IPS DF 19.7 (cell line): ENCODE results near the gene RBM47.

Experiments used
- DNase-seq: peaks from one replicate; pipeline ENCODE4 v3.0.0-alpha.2; 2013; ENCODE audit warnings: low read depth, low spot score

Gene RBM47

DNA sequence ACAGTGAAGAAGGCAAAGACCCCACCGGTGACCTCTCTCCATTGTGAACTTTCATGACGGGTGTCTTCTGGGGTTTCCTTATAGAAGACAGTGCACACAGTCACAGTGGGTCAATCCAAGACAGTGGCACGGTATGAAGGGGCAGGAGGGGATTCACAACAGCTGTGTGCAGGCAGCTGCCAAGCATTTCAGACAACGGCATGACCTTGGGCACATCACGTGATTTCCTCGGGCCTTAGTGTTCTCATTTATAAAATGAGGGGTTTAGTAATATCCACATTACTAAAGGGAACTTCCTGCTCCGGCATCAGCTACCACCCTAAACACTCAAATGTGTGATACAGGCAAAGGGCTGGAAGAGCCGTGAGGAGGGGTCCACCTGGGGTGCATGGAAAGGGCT lies 42.9 kb downstream of the RBM47 start:
- DNase-seq: no peak

DNA sequence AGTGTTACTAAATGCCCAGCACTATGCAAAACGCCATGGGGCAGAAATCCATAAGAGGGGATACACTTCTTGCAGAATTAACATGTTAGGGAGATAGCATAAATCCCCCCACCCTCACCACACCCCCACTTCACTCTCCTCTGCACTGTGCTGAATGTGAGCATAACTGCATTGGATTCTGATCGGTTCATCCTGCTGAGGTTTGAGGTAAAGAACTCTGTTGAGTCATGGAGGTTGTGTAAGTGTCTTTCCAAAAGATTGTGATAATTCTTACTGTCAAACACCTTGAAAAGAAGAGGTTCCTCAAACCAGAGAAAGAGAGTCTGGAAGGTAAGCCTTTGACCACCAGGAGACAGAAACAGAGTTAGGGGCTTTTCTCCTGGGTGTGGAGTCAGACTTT lies 43.6 kb downstream of the RBM47 start:
- no peak for DNase-seq

DNA sequence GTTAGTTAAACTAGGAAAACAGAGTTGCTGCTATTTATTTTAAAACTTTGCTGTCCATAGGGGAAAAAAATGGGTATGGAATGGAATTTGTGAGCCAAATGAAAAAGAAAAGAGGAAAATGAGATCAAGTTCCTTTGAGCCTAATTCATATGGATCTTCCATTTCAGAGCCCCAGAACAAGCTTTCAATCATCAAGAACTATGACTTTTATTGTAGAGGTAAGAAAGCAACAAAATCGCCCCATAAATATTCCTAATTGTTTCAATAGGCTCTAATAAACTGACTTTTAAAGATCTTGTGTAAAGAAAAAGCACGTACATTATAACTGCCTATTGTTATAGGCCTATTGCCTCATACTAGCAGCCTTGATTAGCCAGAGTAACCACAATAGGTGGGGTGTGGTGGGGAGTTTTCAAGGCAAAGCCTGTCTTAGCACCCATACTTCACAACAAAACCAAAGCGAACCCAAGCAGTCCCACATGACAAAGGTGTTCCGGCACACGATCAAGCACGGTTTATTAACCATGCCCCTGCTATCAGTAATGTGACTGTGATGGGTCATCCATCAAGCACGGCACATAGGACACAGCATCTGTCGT lies 44.4 kb downstream of the RBM47 start:
- DNase-seq: no peak

DNA sequence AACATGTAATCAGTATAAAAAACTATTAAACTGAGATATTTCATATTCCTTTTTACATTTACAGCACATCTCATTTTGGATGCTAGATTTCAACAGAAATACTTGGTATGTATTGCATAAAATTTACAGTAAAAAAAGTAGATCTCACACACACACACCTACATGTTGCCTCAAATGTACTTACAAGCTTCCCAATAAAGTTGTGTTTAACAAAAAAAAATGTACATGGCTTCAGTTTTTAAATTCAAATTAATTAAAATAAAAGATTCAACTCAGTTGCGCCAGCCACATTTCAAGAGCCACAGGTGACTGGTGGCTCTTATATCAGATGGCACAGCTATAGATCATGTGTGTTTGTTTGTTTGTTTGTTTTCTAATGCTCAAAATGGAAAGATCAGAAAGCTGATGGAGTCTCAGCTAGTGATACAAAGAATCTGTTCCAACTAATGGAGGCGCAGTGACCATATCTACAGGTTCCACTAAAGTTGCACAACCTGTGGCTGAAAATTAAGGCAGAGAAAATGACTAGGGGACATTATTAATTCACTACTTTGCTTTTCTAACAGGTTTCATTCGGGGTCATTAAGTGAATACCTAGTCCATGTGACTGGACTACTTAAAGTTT lies 45.0 kb downstream of the RBM47 start:
- DNase-seq: no peak

DNA sequence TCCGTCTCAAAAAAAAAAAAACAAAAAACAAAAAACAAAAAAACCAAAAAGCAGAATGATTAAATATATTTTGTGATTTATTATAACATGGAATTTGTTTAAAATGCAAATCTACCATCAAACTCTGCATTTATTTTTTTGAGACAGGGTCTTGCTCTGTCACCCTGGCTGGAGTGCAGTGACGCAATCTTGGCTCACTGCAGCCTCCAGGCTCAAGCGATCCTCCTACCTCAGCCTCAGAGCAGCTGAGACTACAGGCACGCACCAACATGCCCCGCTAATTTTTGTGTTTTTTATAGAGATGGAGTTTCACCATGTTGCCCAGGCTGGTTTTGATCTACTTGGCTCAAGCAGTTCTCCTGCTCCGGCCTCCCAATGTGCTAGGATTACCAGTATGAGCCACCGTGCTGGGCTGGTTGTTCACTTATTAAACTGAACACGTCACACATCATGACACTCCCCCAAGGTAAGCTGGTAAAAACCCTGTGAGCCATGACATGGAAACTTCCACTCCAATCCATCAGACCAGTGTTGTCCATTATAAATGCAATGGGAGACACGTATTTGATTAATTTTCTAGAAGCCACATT lies 45.7 kb downstream of the RBM47 start:
- no peak for DNase-seq

DNA sequence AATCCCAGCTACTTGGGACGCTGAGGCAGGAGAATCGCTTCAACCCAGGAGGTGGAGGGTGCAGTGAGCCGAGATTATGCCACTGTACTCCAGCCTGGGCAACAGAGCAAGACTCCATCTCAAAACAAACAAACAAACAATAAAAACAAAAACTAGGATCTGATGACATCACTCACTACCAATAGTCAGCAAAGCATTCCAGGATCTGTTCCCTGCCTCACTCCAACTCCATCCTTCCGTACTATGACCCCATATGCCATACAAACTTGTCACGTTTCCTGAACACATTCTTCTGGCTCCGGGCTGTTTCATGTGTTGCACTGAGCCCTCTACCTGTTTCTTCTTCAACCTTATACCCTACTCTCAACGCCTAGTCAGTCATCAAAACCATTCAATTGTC lies 47.3 kb downstream of the RBM47 start:
- DNase-seq: no peak

DNA sequence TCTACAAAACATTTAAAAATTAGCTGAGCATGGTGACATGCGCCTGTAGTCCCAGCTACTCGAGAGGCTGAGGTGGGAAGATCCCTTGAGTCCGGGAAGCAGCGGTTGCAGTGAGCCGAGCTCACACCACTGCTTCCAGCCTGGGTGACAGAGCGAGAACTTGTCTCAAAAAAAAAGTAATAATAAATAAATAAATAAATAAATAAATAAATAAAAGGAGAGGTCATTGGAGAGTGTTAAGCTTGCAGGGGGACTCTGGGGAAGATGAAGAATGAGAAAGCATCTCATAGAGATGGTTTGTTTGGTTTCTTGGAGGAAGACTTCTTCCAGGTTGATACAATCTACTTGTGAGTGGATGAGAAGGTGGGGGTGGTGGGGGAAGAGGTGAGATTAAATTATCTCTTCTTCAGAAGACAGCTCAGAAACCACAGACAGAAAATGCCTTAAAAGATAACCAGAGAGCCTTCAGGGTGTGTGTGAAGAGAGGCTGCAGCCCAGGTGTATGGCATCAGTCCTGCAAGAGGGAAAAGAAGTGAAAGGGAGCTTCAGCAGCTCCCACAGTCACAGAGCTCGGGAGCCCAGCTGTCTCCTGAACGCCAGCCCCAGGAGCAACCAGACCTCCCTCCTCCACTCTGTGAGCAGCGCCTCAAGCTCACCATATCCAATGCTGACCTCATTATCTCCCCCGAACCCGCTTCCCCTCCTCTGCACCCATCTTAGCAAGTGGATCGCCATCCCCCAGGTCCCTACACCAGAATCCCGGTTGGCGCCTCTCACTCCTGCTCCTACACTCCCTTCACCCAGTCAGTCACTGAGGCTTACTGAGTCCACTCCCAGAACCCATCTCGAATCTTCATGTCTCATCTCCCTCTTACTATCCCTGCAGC lies 48.2 kb downstream of the RBM47 start:
- no peak for DNase-seq

DNA sequence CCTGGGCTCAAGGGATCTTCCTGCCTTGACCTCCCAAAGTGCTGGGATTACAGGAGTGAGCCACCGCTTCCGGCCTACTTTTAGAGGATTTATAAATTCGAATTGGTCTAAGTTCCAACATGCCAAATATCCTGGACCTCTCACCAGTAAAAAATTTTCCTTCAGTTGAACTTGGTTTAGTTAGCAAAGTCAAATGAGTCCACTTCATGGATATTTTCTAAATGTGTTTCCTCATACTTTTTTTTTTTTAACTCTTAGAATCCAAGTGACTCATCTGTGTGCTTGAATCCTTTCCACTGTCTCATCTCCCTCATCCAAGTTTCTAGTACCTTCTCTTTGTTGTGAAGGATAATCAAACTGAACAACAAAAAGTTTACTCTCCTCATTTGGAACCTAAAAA lies 49.7 kb downstream of the RBM47 start:
- DNase-seq: no peak

DNA sequence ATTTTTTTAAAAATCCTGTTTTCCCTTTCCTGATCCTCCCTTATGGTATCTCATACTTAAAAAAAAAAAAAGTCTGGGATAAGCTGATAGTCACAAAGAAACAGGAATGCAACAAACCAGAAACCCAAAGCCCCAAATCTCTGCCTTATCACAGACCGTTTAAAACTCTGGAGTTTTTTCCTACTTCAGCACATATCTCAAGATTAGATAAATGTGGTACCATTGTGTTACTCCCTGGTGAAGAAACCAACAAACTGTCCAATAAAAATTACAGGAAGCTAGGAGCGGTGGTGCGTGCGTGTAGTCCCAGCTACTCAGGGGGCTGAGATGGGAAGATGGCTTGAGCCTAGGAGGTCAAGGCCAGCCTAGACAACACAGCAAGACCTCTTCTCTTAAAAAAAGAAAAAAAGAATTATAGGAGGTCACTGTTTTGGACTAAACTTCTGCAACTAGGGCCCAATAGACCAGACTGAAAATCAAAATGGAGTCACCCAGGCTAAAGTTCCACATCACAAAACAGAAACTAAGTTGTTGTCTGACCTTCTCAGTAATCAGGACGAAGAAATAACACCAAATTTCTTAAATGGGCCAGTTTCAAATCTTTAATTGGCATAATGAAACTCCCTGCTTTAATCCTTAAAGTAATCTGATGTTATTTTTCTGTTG lies 51.9 kb downstream of the RBM47 start:
- no peak for DNase-seq

DNA sequence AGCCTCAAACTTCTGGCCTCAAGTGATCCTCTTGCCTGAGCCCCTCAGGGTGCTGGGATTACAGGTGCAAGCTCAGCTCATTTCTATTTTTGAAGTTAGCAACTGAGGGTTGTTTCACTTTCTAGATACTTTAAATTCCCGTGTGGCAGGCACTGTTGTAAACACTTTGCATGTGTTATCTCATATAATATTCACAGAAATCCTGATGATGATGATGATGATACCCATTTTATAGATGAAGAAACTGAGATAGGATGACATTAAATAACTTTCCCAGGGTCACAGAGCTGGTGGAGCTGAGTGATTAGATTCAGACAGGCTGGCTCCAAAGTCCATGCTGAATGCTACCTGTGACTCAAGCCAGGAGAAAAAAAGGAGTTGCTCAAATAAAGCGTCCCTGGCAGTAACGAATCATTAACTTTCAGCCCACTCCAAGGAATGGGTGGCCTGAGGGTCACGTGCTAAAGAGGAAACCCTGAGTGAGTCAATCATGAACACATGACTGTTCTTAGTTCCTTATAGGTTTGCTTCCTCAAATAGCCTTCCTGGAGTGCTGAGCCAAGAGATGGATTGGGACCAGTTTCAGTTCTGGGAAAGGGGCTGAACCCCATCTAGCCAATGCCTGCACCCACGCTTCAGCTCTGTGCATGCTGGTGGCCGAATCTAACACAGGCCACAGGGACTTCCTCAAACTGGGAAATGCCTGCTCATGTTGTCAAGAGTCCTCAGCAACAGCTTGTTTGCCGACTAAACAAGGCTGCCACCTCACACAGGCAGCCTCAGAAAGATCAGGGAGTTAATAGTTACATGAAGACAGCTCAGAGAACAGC lies 52.8 kb downstream of the RBM47 start:
- no peak for DNase-seq

DNA sequence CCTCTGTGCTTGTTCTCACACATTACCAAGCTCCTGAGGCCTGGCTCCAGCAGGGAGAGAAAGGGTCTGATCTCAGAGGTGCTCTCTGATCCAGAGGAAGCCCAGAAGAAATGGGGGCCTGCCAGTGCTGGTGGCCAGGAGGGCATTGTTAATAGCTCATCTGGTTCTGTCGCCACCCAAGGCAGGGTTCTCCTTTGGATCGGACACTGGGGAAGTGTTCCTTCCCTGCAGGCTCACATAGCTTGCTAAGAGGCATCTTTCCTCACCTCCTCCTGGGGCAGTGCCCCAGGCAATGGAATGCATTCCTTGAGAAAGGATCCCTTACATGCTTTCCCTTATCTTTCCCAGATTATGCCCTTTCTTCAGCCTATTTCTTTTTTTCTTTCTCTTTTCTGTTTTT lies 53.8 kb downstream of the RBM47 start:
- no peak for DNase-seq

DNA sequence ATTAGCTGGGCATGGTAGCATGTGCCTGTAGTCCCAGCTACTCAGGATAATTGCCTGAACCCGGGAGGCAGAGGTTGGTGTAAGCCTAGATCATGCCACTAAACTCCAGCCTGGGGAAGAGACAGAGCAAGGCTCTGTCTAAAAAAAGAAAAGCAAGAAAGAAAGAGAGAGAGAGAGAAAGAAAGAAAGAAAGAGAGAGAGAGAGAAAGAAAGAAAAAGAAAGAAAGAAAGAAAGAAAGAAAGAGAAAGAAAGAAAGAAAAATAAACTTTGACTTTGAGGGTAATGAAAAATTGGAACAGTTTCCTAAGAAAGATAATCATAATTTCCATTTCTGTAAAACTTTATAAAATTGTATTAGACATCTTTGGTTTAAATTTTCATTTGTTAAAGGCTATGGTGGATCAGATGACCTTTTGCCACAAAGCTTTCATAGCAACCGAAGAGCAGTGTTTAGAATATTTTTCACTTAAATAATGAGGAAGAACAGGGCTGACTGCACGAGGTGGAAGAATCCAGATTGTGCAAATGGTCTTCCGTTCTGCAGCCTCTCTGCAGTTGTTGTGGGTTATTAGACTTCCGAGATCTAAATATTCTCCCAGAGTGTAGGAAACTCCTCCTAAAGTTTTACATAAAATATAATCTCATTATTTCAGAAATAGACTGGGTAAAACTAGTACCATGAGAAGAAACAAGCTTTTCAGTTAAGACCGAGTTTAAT lies 55.9 kb downstream of the RBM47 start:
- no peak for DNase-seq

DNA sequence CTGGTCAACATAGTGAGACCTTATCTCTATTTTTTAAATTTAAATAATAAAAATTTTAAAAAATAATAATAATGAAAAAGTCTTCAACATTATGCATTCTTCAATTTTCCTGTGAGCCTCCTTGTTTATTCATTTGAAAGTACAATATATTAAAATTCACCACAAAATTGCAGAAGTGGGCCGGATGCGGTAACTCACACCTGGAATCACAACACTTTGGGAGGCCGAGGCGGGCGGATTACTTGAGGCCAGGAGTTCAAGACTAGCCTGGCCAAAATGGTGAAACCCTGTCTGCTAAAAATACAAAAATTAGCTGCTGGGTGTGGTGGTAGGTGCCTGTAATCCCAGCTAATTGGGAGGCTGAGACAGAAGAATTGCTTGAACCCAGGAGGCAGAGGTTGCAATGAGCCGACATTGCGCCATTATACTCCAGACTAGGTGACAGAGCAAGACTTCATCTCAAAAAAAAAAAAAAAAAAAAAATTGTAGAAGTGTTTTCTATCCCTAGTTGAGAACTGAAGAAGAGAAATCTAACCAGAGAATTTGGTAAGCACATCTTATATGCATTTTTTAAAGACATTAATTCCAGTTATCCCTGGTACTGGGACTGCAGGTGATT lies 56.9 kb downstream of the RBM47 start:
- no peak for DNase-seq

DNA sequence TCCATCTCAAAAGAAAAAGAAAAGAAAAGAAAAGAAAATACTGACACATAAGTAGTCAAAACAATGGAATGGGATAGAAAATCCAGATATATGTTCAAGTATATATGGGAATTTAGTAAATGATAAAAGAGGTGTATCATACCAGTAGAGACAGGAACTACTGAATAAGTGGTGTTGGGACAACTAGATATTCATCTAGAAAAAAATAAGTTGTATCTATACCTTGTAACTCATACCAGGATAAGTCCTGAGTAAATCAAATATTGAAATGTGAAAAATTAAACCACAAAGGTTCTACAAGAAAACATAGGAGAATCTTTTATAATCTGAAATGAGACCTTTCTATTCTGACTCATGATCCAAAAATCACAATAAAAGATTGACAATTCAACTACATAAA lies 58.5 kb downstream of the RBM47 start:
- no peak for DNase-seq

DNA sequence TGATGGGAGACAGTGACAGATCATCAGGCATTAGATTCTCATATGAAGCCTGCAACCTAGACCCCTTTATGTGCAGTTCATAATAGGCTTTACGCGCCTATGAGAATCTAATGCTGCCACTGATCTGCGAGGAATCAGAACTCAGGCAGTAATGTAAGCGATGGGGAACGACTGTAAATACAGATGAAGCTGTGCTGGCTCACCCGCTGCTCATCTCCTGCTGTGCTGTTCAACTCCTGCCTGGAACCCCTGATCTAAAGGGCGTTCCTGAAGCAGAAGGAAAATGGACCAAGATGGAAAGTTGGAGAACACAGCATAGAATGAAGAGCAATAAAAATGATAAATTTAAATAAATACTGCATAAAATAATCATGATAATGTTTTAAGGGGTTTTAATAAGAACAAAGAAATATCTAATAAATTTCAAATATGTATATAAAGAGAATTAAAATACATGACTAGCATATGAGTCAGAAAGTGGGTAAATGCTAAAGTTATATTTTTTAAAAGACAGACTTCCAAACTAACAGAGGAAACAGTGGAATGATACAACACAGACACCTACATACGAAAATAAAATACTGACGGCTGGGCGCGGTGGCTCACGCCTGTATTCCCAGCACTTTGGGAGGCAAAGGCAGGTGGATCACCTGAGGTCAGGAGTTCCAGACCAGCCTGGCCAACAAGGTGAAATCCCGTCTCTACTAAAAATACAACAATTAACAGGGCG lies 59.2 kb downstream of the RBM47 start:
- DNase-seq: no peak

DNA sequence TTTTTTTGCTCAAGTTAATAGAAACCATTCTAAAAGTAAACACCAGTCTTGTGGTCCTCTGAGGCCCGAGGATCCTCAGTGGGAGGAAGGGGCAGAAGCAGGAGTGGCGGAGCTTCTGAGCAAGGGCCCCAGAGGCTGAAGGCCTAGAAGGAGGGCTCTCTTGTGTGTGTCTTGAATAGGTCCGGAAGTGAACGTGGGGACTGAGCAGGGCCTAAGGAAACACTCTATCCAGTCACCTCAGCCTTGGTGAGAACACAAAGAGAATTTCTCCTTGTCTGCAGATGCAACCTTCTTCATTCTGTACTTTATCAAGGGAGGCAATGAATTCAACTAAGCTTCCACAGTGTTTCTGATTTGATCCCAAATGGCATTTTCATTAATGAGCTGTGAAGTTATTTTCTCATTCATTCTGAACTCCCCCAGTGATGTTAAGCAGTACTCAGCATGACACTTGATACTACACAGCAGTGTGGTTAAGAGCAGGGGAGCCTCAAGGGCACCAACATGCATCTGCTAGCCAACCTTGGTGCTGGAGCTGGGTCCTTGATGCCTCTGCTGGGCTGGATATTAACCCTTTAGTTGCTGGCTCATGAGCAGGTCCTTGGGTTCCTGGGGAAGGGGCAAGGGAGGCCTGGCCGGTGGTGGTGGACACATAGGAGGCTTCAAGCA lies 64.7 kb downstream of the RBM47 start:
- no peak for DNase-seq

DNA sequence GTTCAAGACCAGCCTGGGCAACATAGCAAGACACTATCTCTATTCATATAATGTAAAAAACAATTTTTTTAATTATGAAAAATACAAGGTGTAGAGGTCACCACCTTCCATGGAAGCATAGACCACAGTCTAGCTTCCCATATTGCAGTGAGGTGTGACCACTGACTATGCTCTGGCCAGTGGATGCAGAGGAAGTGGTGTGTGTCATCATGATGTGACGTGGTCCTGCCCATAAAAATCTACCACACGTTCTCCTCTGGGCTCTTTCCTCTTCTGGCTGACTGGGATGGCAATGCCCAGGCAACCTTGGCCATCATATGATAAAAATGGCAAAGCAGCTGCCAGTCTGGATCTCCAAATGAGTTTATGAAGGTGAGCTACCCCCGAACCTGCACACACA lies 65.7 kb downstream of the RBM47 start:
- no peak for DNase-seq

DNA sequence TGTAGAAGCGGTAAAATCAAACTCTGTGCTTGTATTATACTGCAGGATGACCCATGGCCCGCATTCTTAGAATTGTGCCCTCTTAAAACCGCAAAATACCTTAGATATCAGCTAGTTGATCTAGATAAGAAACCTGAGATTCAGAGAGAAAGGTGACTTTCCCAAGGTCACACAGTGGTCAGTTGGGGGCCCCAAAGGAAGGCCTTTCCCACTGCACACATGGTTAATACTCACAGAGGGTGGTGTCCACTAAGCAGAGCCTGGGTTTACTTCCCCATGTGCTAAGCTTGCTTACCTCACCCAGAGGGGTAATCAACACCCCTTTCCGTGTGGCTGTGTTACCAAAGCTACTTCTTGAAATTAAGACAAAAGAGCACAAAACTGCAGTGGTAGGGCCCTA lies 66.3 kb downstream of the RBM47 start:
- no peak for DNase-seq

DNA sequence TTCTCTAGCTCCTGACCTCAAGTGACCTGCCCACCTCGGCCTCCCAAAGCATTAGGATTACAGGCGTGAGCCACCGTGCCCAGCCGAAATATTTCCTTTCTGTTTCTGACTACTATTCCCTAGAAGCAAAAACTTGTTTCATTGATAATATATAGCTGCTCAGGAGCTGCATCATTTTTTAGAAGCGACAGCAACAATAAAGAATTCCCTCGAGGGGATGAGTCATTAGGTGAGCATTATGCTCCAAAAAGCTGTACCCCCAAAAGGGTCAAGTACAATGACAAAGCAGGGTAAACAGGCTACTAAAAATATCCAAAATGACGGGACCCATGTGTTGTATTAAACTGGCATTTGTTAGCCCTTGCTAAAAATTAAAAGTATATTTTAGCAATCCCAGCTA lies 67.0 kb downstream of the RBM47 start:
- no peak for DNase-seq
